ENCODE measurements around the gene PNMT.
A peak's percentile ranks its signal among the peaks of the same experiment; 100 is the strongest.
"Not testable (repeated sequence)": the region's sequence is repeated elsewhere in the genome, so short reads cannot be mapped to it uniquely, and the experiment has no call there.

The PNMT gene

GRCh38 chr17:39694593-39694992, 26.3 kb downstream of the PNMT start:
- no peak for DNase-seq

- DNase-seq = no peak
These were observed 26.8 kb downstream of the PNMT start for GRCh38 chr17:39695089-39695474.

GRCh38 chr17:39696731-39697130, 28.5 kb downstream of the PNMT start:
- DNase-seq = no peak

- DNase-seq = no peak
These were observed 29.7 kb downstream of the PNMT start for GRCh38 chr17:39697961-39698360.

GRCh38 chr17:39699157-39699817, 31.0 kb downstream of the PNMT start:
- DNase-seq = not testable (repeated sequence)

GRCh38 chr17:39699818-39700147, 31.5 kb downstream of the PNMT start, which contains the start of gene ERBB2:
TSS of gene ERBB2 (plus strand) at chr17:39700064. CDS start at chr17:39700239, 175 bp downstream.
- DNase-seq = no peak

- DNase-seq = no peak
These were observed 32.1 kb downstream of the PNMT start for GRCh38 chr17:39700148-39700987.

- no peak for DNase-seq
These were observed 32.9 kb downstream of the PNMT start for GRCh38 chr17:39701012-39701783.

GRCh38 chr17:39701784-39702422, 33.6 kb downstream of the PNMT start:
- no peak for DNase-seq

GRCh38 chr17:39702901-39703893, 34.9 kb downstream of the PNMT start:
- DNase-seq = no peak

GRCh38 chr17:39703913-39704312, 35.7 kb downstream of the PNMT start:
- DNase-seq = no peak

GRCh38 chr17:39704821-39705551, 36.7 kb downstream of the PNMT start:
- no peak for DNase-seq

GRCh38 chr17:39705786-39706348, 37.6 kb downstream of the PNMT start:
- no peak for DNase-seq

- DNase-seq = no peak
These were observed 38.1 kb downstream of the PNMT start for GRCh38 chr17:39706383-39706782.

GRCh38 chr17:39706921-39707337, 38.7 kb downstream of the PNMT start:
- peak; percentile 23 for DNase-seq

GRCh38 chr17:39709319-39709997, 41.2 kb downstream of the PNMT start:
- DNase-seq = no peak

GRCh38 chr17:39709998-39710964, 42.0 kb downstream of the PNMT start:
- no peak for DNase-seq

GRCh38 chr17:39711071-39711470, 42.8 kb downstream of the PNMT start:
- DNase-seq = not testable (repeated sequence)

GRCh38 chr17:39711851-39712250, 43.6 kb downstream of the PNMT start:
- no peak for DNase-seq
